A673 (cell line): ENCODE measurements around the gene TCF7L2.

Experiments
- EZH2 ChIP-seq: fragments of 200-600 bp; sonication (generic); IDR thresholded peaks from 2 replicates; pipeline ENCODE4 v1.6.1; 2017; ENCODE audit warnings: borderline replicate concordance, low read depth, mild to moderate bottlenecking, mixed read lengths, antibody characterized with exemption, low read length; ENCODE audit not compliant: poor library complexity, severe bottlenecking
- TF ChIP-seq, protein P1 (sequence below): fragments of 300-800, 200-600 bp; sonication (generic); conservative IDR thresholded peaks from 2 replicates; pipeline ENCODE4 v1.5.1; 2017; ENCODE audit warnings: low read depth, mild to moderate bottlenecking, antibody characterized with exemption, low read length, moderate library complexity, mixed read lengths

DNA sequence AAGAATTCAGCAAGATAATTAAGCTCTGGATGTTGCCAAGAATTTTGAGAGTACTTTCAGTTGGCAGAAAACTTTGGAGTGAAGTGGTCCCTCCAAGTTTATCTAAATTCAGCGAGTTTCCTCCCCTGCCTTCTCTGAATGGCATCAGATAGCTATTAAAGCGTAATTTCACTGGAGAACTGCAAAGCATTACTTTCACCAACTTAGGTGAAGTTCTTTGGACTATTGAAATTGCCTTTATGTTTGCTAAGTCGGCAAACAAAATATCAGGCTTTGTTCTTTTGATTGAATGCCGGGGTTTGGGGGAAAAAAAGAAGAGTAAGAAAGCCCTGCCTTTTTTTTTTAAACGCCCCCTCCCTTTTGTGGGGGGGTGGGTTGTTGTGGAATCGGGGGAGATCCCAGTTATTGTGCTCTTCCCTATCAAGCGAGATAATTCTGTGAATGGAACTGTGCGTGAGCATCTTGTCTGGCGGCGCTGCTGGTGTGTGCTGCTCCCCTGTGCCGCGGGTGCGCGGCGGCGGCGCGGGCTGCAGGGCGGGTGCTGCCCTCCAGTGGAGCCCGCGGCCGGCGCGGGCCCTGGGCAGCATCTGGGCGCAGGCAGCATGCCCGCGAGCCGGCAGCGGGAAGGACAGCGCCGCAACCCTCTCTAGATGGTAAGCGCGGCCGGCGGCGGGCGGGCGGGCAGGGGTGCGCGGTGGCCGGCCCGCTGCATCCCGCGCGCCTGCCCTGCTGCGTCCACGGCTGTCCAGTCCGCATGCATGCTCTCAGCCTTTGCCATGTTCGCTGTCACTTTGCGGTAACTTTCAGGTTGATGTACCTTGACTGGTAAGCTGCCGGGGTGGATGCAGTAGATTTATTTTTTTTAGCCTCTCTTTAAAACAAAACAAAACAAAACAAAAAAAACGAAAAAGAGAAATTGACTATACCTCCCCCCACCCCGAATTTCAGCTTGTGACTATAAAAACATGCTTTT is 176.5 kb downstream of the TCF7L2 start:
- TF ChIP-seq, protein P1, sequence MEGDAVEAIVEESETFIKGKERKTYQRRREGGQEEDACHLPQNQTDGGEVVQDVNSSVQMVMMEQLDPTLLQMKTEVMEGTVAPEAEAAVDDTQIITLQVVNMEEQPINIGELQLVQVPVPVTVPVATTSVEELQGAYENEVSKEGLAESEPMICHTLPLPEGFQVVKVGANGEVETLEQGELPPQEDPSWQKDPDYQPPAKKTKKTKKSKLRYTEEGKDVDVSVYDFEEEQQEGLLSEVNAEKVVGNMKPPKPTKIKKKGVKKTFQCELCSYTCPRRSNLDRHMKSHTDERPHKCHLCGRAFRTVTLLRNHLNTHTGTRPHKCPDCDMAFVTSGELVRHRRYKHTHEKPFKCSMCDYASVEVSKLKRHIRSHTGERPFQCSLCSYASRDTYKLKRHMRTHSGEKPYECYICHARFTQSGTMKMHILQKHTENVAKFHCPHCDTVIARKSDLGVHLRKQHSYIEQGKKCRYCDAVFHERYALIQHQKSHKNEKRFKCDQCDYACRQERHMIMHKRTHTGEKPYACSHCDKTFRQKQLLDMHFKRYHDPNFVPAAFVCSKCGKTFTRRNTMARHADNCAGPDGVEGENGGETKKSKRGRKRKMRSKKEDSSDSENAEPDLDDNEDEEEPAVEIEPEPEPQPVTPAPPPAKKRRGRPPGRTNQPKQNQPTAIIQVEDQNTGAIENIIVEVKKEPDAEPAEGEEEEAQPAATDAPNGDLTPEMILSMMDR: peak; percentile 57
- TF ChIP-seq EZH2: no peak
